Uterus (tissue), 2 donors: Measurements from ENCODE around the gene VWA1.

Source experiments
- POLR2A ChIP-seq, 2 donors: fragments of 450-650 bp; IDR thresholded peaks; one replicate each; pipeline ENCODE4 v1.6.1; 2016; ENCODE audit warnings: antibody characterized with exemption in 2 of 2, mild to moderate bottlenecking in 1 of 2, moderate library complexity in 1 of 2
- TF ChIP-seq, protein P1 (sequence below), 4 experiments: fragments of 200-600 bp in 2 of 4; fragments of 450-650 bp in 2 of 4; sonication (generic) in 2 of 4; IDR thresholded peaks; one replicate each; pipeline ENCODE4 v1.5.1; 2016 to 2019; ENCODE audit warnings: antibody characterized with exemption in 4 of 4, mild to moderate bottlenecking in 2 of 4, moderate library complexity in 1 of 4

DNA sequence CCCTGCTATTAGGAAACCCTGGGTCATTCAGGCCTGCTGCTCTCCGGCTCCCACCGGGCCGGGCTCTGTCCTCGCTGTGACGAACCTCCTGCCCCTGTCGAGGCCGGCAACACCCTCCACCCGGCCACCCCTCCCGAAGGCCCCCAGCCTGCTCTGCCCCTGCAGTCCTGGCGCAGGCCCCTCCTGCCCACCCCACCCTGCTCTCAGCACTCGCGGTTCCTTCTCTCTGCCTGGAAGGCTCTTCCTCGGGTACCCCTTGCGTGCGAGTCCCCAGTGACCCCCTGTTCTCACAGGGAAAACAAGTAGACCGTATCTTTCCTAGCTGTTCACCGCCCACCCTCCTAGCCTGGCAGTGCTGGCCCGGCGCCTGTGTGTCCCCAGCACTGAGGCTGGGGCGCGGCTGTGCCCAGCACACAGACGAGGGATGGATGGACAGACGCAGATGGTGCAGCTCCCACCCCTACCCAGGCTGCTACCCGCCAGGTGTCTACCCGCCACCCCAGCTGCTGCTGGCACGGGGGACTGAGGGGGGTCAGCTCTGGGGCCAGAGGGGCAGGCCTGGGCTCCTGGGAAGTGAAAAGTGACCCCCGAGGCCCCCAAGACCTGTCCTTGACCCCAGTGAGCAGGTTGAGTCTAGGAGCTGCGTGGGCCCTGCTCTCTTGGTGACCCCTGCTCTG, 3.1 kb upstream of the VWA1 start:
- TF ChIP-seq POLR2A (IDR thresholded peaks at IDR 0.05), result no peak
- TF ChIP-seq, protein P1, sequence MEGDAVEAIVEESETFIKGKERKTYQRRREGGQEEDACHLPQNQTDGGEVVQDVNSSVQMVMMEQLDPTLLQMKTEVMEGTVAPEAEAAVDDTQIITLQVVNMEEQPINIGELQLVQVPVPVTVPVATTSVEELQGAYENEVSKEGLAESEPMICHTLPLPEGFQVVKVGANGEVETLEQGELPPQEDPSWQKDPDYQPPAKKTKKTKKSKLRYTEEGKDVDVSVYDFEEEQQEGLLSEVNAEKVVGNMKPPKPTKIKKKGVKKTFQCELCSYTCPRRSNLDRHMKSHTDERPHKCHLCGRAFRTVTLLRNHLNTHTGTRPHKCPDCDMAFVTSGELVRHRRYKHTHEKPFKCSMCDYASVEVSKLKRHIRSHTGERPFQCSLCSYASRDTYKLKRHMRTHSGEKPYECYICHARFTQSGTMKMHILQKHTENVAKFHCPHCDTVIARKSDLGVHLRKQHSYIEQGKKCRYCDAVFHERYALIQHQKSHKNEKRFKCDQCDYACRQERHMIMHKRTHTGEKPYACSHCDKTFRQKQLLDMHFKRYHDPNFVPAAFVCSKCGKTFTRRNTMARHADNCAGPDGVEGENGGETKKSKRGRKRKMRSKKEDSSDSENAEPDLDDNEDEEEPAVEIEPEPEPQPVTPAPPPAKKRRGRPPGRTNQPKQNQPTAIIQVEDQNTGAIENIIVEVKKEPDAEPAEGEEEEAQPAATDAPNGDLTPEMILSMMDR (IDR thresholded peaks at IDR 0.05), result no peak
